NK-92 treated with Interleukin-12 subunit alpha and Interleukin-12 subunit beta, amount 100 ng/mL, for 24 hours (cell line): ENCODE data around the gene RBFOX2.

Experiments
- DNase-seq: peaks from one replicate; lab custom pipeline; 2025; lab: John Stamatoyannopoulos, UW

The RBFOX2 gene

DNA sequence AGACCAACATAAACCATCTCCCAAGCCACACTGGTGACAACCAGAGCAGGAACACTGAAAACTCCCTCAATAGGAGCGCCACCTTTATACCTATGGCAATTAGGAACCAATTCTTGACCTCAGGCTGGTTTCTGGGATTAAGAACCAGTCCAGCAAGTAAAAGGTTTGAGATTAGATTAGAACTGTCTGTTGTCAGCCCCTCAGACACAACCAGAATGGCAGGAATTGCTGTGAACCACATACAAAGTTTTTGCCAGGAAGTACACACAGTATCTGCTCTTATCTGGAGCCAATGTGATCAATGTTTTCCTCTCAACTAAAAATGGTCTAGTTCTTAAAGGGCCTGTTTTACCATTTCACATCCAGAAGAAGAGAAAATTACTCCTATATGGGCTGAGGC lies 55.2 kb downstream of the RBFOX2 start:
- no peak for DNase-seq

- no peak for DNase-seq
Measured at GRCh38 chr22:35972559-35972958, 56.1 kb downstream of the RBFOX2 start.

DNA sequence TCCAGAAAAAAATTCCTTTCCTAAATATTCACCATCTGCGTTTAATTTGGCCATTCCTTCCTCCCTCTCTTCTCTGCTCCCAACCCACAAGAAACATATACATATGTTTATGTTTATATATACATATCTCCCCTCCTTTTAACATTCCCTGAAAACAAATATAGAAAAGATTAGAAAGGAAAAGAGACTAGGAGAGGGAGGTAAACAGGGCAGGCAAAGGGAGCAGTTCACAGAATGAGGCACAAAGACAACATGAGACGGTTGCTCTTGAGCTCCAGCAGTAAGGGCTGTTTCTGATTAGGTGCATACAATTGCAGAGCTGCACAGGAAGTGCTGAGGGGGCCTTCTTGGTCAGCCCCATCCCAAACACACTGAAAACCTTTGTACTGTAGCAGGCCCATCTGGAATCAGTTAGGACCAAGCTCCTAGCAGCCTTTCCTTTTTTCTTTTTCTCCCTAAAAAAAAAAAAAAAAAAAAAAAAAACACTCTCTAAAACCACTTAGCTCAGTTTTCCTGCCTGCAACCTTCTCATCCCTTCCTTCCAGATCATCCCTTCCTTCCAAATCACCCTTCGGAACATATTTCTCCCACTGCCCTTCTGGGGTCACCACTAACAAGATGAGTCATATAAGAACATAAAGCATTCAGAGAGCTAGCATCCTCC lies 57.0 kb downstream of the RBFOX2 start:
- DNase-seq, result no peak

DNA sequence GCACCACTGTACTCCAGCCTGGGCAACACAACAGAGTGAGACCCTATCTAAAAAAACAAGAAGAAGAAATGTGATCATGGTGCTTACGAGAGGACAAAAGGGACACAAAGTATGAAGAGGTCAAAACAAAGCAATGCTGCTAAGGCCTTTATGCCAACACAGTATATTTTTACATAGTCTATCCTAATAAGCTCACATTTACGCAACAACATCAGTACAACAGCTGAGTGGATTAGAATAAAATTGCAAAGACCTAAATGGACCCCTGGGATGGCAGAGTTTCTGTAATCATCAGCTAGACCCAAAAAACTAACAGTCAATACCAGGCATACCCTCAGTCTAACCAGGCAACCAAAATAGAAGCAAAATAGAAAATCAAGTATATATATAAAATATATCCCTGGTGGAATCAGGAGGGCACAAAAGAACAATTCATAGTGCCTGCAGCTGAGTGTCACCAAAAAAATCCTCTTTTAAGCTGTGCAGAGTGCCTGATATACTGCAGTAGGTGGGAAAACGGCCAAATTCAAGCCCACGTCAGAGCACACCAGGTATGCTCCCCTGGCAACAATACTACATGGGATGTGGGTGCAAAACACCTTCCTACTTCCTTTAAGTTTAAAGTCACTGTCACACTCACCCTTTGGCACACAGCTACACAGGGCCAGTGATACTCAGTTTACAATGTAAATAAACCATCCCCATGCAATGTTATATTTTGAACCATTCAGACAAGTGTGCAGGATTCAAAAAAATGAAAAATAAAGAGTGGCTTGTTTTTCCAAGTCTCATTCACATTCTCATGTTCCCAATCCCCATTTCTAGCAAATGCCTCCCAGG lies 57.8 kb downstream of the RBFOX2 start:
- DNase-seq, result no peak

DNA sequence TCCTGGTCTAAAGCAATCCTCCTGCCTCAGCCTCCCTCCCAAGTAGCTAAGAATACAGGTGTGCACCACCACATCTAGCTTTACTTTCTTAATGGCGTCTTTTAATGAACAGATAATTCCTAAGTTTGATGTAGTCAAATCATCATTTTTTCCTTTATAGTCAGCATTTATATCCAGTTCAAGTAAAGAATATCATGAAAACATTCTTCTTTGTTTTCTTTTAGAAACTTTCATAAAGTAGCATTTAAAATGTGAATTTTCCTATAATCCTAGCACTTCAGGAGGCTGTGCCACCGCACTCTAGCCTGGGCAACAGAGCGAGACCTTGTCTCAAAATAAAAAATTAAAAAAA lies 61.6 kb downstream of the RBFOX2 start:
- DNase-seq, result no peak

DNA sequence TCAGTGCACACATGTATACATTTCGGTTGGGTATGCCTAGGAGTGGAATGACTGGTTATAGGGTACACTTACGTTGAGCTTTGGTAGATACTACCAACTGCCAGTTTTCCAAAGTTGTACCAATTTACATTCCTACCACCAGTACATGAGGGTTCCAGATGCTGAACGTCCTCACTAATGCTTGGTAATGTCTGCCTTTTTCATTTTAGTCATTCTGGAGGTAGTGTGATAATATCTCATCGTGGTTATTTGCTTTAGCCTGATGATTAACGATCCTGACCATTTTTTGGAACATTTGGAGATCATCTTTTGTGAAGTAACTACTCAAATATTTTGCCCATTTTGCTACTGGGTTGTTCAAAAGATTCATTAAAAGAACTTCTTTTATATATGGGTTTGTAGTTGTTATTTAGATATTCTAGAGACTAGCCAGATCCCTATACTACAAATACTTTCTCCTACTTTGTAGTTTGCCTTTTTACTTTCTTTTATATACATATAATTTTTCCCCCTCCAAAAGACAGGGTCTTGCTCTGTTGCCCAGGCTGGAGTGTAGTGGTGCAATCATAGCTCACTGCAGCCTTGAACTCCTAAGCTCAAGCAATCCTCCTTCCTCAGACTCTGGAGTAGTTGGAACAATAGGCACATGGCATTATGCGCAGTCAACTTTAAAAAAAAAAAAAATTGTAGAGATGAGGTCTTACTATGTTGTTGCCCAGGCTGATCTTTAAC lies 62.1 kb downstream of the RBFOX2 start:
- no peak for DNase-seq

- no peak for DNase-seq
Measured at GRCh38 chr22:35963237-35963810, 65.3 kb downstream of the RBFOX2 start.

DNA sequence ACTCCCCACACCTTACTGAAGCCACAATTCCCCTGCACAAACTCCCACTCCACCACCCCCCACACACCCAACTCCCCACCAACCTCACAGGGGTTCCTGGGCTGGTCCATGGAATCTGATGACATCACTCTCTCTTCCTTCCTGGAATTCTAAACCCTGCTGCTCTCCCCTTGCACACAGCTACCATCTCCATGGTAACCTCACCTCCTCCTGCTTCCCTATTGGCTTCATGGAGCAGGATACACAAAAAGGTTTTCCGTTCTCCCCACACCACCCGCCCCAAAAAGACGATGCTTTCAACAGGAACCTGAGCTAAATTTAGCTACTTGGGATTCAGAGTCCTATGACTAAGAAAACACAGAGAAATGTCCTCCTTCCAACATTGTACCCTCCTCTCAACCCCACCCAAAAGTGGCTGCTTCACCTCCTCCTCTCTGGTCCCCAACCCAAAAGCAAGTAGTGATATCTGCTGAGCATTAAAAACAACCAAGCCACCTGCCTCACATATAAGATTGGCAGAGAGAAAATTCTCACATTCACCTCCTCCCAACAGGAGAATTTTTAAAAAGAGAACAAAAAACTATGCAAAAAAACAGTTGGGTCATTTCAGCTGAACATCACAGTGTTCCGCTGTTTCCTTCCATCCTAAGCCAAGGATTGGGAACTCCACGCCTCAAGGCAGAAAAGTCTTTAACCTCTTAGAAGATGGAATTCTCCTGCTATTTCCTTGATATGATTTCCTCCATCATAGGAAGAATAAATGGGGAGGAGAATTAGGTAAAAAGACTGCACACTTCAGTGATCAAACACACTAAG lies 66.9 kb downstream of the RBFOX2 start:
- DNase-seq, result no peak

DNA sequence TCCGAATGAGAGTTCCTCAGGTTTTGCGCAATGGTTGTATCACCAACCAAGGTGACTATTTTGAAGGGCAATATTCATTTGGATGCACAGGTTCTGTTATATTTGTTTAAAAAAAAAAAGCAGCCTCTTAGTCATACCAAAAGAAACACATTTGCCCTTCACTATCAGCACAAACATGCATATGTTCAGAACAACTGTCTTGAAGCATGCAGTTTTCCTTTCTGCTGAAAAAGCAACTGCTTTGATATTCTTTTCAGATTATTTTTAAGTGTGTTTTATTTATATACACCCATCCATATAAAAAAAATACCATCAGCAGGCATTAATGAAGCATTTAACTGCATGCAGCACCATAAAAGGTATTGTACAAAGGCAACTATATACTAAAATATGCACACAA lies 67.8 kb downstream of the RBFOX2 start:
- no peak for DNase-seq

DNA sequence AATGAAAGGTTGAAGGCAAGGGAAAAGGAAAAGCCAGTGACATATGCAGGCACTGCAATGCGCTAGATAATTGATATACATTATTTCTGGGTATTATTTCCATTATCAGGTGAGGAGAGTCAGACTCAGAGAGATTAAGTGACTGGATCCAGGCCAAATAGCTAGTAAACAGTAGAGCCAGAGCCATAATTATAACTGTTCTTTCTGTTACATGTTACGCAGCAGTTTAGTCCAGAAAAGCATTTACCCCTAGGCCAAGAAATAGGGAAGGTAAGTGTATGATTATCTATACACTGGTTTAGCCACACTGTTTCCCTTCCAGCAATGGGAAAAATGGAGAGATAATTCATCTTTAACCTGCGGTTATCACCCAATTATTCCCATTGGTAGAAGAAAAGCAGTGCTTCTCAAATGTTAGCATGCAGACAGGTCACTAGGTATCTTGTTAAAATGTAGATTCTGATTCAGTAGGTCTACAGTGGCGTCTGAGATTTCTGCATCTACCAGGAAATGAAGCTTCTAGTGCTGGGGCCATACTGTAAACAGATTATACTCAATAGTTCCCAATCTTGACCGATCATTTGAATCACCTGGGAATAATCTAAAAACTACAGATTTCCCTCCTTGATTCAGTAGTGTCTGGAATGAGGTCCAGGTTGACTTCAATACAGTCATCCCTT lies 69.4 kb downstream of the RBFOX2 start:
- no peak for DNase-seq

GRCh38 chr22:35958334-35958733 lies 70.3 kb downstream of the RBFOX2 start:
- no peak for DNase-seq

GRCh38 chr22:35957589-35957988 lies 71.0 kb downstream of the RBFOX2 start:
- no peak for DNase-seq

DNA sequence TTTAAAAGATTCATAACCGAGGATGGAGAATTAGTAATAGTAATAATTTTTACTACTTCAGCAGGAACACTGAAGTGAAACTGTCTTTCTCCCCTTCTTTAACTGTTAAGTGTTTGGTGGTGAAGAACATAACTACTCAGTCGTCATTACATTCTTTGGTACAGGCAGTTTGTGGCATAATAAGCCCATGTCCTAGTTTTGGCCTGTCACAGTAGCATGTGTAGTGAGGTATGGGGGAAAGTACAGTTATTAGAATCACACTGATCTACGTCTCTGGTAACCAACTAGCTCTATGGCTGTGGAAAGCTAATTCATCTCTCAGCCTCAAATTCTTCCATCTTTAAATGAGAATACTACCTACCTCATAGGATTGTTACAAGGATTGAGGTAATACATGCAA lies 71.8 kb downstream of the RBFOX2 start:
- no peak for DNase-seq

- no peak for DNase-seq
Measured at GRCh38 chr22:35955546-35955945, 73.1 kb downstream of the RBFOX2 start.

GRCh38 chr22:35952576-35952975 lies 76.0 kb downstream of the RBFOX2 start:
- DNase-seq, result no peak

DNA sequence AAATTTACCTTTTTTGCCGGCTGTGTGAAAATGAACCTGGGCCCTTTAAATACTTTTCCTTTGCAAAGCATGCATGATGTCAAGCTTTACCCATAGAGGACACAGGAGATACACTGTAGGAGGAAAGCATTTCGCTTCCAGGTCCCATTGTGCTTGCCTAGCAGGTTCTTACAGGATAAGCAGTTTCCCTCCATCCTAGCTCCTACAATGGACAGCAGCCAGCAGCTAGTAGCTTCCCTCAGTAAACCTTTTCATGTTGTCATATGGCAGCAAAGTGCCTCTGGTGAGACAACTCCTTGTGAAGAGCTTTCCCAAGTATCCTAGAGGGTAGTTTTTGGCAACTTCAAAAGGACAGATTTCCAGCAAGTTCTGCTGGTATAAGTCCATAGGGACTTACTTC lies 78.4 kb downstream of the RBFOX2 start:
- no peak for DNase-seq

- no peak for DNase-seq
Measured at GRCh38 chr22:35949243-35949642, 79.4 kb downstream of the RBFOX2 start.

- DNase-seq, result no peak
Measured at GRCh38 chr22:35947794-35948425, 80.7 kb downstream of the RBFOX2 start.

- no peak for DNase-seq
Measured at GRCh38 chr22:35944458-35944857, 84.2 kb downstream of the RBFOX2 start.

DNA sequence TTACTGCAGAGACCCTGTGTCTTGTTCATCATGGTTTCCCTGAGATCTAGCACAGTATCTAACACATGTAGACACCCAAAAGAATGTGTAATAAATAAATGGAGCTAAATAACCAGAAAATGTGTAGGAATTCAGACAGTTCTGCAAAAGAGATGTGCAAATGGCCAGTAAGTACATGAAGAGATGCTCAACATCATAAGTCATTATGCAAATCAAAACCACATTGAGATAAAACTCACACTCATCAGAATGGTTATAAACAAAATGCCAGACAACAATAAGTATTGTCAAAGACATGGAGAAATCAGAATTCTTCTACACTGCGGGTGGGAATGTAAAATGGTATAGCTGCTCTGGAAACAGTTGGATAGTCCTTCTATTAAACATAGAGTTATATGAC lies 88.5 kb downstream of the RBFOX2 start:
- DNase-seq, result no peak

DNA sequence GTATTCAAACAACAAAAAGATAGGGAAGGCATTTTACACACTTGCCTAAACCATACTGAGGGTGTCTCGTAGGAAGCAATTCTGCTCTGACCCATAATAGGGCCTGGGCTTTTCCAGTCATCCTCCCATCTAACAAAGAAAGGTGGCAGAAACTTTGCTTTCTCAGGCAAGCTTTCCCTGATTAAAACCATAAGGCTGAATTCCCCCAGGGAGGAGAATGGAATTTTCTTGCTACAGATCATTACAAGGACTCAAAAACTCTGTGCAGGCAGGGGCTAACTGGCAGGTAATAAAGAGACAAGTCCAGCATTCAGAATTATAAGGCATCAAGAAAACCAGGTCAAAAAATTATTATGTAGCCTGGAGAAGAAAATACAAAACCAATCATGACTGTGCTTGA lies 90.4 kb downstream of the RBFOX2 start:
- DNase-seq, result no peak
